GM10248 (cell line): ENCODE data around the gene NHP2.
A peak's percentile ranks its signal among the peaks of the same experiment; 100 is the strongest.

Experiments used
- CTCF ChIA-PET: fragments of 300-600 bp; sonication (Branson Sonifier 250); formaldehyde crosslinking; extraction: SDS; loops from one replicate; lab custom pipeline; 2021; ENCODE audit warnings: antibody characterized with exemption; lab: Yijun Ruan, JAX
- POLR2A ChIA-PET: fragments of 350-650 bp; sonication (Branson Sonifier 250); formaldehyde crosslinking; extraction: SDS; loops from one replicate; lab custom pipeline; 2020; ENCODE audit warnings: antibody characterized with exemption; lab: Yijun Ruan, JAX
- DNase-seq: peaks from one replicate; pipeline ENCODE4 v3.0.0; 2012; ENCODE audit errors: extremely low spot score
- CTCF ChIP-seq: IDR thresholded peaks from 2 replicates; pipeline ENCODE4 v1.5.1; 2012; ENCODE audit warnings: mild to moderate bottlenecking, low read depth; ENCODE audit errors: extremely low read depth, missing control alignments, control extremely low read depth

The NHP2 gene

GRCh38 chr5:178177569-178177968 lies 23.9 kb upstream of the NHP2 start:
- ChIA-PET POLR2A (no interaction called here), CTCF (interaction anchor here (1.1 kb wide), 1 partner anchor 102 kb away, joined by 3 read pairs; no protein-coding TSS in a partner anchor)
- no peak for DNase-seq
- no peak for TF ChIP-seq CTCF

GRCh38 chr5:178176791-178177190 lies 23.1 kb upstream of the NHP2 start:
- ChIA-PET POLR2A (no interaction called here), CTCF (no interaction called here)
- DNase-seq, result no peak
- no peak for TF ChIP-seq CTCF

- no peak for TF ChIP-seq CTCF
- ChIA-PET CTCF (no interaction called here), POLR2A (no interaction called here)
- DNase-seq, result no peak
Measured at GRCh38 chr5:178174456-178174855, 20.8 kb upstream of the NHP2 start.

GRCh38 chr5:178170455-178170854 lies 16.8 kb upstream of the NHP2 start:
- ChIA-PET CTCF (interaction anchor here (1.1 to 4.3 kb wide), 2 partner anchors 24 to 95 kb away, joined by 3 to 25 read pairs; no protein-coding TSS in a partner anchor), POLR2A (no interaction called here)
- DNase-seq, result no peak
- no peak for TF ChIP-seq CTCF

- POLR2A ChIA-PET, result no interaction called here
- CTCF ChIA-PET, result interaction anchor here (1.4 to 1.9 kb wide), 2 partner anchors 9 to 90 kb away, joined by 4 to 22 read pairs; no protein-coding TSS in a partner anchor
- no peak for DNase-seq
- TF ChIP-seq CTCF, result no peak
Measured at GRCh38 chr5:178165581-178165980, 11.9 kb upstream of the NHP2 start.

GRCh38 chr5:178163772-178164735 lies 10.4 kb upstream of the NHP2 start:
- peak; percentile 97 for TF ChIP-seq CTCF
- peak; percentile 92 for DNase-seq
- ChIA-PET POLR2A (interaction anchor here (0.8 kb wide), 1 partner anchor 89 kb away, joined by 4 read pairs; no protein-coding TSS in a partner anchor), CTCF (interaction anchor here (0.6 to 3.1 kb wide), 8 partner anchors 9 to 88 kb away, joined by 3 to 40 read pairs (median 4); no protein-coding TSS in a partner anchor)
